ENCODE data around the gene MAPK8IP3. TPM values are rescaled to one million over a fixed set of nuclear protein-coding genes. Genes with fewer than 3 reads are reported as not detected.

The MAPK8IP3 gene
- polyA plus RNA-seq, 3 donors, result 1.1 to 185 (median 2.1) TPM

- Mint-ChIP-seq H3K27me3 (ENCODE audit: low read depth in 3 of 3) (no peaks in the 10 kb centered on the region), H3K4me1 (no peaks in the 10 kb centered on the region), H3K9me3 (no peaks in the 10 kb centered on the region), H3K36me3 (peaks cover 47 to 85% of the 10 kb centered on the region in 2 donors), H3K27ac (peak overlapping the region in 1 of 7 donors; percentile 57), H3K4me3 (no peak overlapping the region)
- Histone ChIP-seq H3K27ac (ENCODE audit: low read depth in 1 of 2, low read length in 2 of 2) (no peak overlapping the region), H3K27me3 (ENCODE audit: control insufficient read depth in 2 of 2, insufficient read depth in 2 of 2, low read length in 2 of 2) (no peaks in the 10 kb centered on the region), H3K9me3 (replicated peaks in 1 of 2; ENCODE audit: control insufficient read depth in 1 of 2, insufficient read depth in 1 of 2, low read length in 2 of 2) (no peaks in the 10 kb centered on the region), H3K4me2 (replicated peaks; ENCODE audit: extremely low read depth, low read length, poor library complexity, severe bottlenecking) (no peak overlapping the region), H2AFZ (ENCODE audit: insufficient read depth, low read depth, low read length, poor library complexity, severe bottlenecking) (no peak overlapping the region), H3K79me2 (ENCODE audit: insufficient read depth, low read length) (peaks cover 15% of the 10 kb centered on the region), H4K20me1 (ENCODE audit: insufficient read depth, low read length) (peaks cover 52% of the 10 kb centered on the region), H3K4me1 (ENCODE audit: control insufficient read depth in 1 of 2, insufficient read depth in 2 of 2, low read length in 2 of 2) (no peaks in the 10 kb centered on the region), H3K36me3 (replicated peaks in 1 of 2; ENCODE audit: control insufficient read depth in 1 of 2, insufficient read depth in 2 of 2, low read length in 2 of 2) (peaks cover 72 to 87% of the 10 kb centered on the region in 2 donors), H3K9ac (ENCODE audit: insufficient read depth, low read length, poor library complexity, severe bottlenecking) (no peak overlapping the region), H3K4me3 (replicated peaks in 1 of 3; ENCODE audit: low read depth in 2 of 3, low read length in 3 of 3) (no peak overlapping the region)
- 98% methylated on average over 33 of the region's 35 CpGs for WGBS (ENCODE audit: insufficient coverage)
- intact Hi-C loops (cut with micrococcal nuclease), result no loop called here
- no peak for DNase-seq
- TF ChIP-seq CTCF (IDR thresholded peaks at IDR 0.05), result no peak
Measured at GRCh38 chr16:1818873-1819525, 113.0 kb downstream of the MAPK8IP3 start.

- Histone ChIP-seq H2AFZ (ENCODE audit: insufficient read depth, low read depth, low read length, poor library complexity, severe bottlenecking) (no peak overlapping the region), H3K27ac (ENCODE audit: low read depth in 1 of 2, low read length in 2 of 2) (no peak overlapping the region), H3K27me3 (ENCODE audit: control insufficient read depth in 2 of 2, insufficient read depth in 2 of 2, low read length in 2 of 2) (no peaks in the 10 kb centered on the region), H3K4me2 (replicated peaks; ENCODE audit: extremely low read depth, low read length, poor library complexity, severe bottlenecking) (no peak overlapping the region), H3K4me3 (replicated peaks in 1 of 3; ENCODE audit: low read depth in 2 of 3, low read length in 3 of 3) (no peak overlapping the region), H3K36me3 (replicated peaks in 1 of 2; ENCODE audit: control insufficient read depth in 1 of 2, insufficient read depth in 2 of 2, low read length in 2 of 2) (peaks cover 71 to 81% of the 10 kb centered on the region in 2 donors), H3K4me1 (ENCODE audit: control insufficient read depth in 1 of 2, insufficient read depth in 2 of 2, low read length in 2 of 2) (no peaks in the 10 kb centered on the region), H3K9me3 (replicated peaks in 1 of 2; ENCODE audit: control insufficient read depth in 1 of 2, insufficient read depth in 1 of 2, low read length in 2 of 2) (no peaks in the 10 kb centered on the region), H3K9ac (ENCODE audit: insufficient read depth, low read length, poor library complexity, severe bottlenecking) (no peak overlapping the region), H4K20me1 (ENCODE audit: insufficient read depth, low read length) (peaks cover 58% of the 10 kb centered on the region), H3K79me2 (ENCODE audit: insufficient read depth, low read length) (peaks cover 21% of the 10 kb centered on the region)
- TF ChIP-seq CTCF (IDR thresholded peaks at IDR 0.05), result no peak
- intact Hi-C loops (cut with micrococcal nuclease), result no loop called here
- Mint-ChIP-seq H3K36me3 (peaks cover 43 to 86% of the 10 kb centered on the region in 2 donors), H3K27ac (peak overlapping the region in 2 of 7 donors; percentile 10 to 57), H3K9me3 (no peaks in the 10 kb centered on the region), H3K4me3 (peak overlapping the region in 1 of 2 donors; percentile 6), H3K27me3 (ENCODE audit: low read depth in 3 of 3) (no peaks in the 10 kb centered on the region), H3K4me1 (peaks cover 3% of the 10 kb centered on the region)
- 97% methylated on average over 8 of the region's 15 CpGs for WGBS (ENCODE audit: insufficient coverage)
- no peak for DNase-seq
Measured at GRCh38 chr16:1819611-1820010, 113.6 kb downstream of the MAPK8IP3 start.

Small RNA genes within 50 kb of the gene (small RNA-seq; reads per million reads assigned to genes)
- not detected for gene MIR3177 (ENCODE audit: insufficient read length, low read depth)

Other genes with a start within 250 kb of the MAPK8IP3 start
- gene CLCN7, start 231.2 kb upstream of the MAPK8IP3 start, polyA plus RNA-seq, result 100 to 1,000 TPM in 1 of 3 donors, 10 to 100 TPM in 2; 37.4 to 249 (median 56.5) TPM
- under 1 TPM in 1 of 3 donors, not detected in 2; 0.19 TPM for gene PTX4, start 217.3 kb upstream of the MAPK8IP3 start, polyA plus RNA-seq
- 10 to 100 TPM in 2 of 3 donors, 1 to 10 TPM in 1; 7.3 to 58.1 (median 11.4) TPM for gene TELO2, start 212.8 kb upstream of the MAPK8IP3 start, polyA plus RNA-seq
- 1 to 10 TPM in 2 of 3 donors, under 1 TPM in 1; 0.09 to 1.5 (median 1.3) TPM for gene TMEM204, start 172.5 kb upstream of the MAPK8IP3 start, polyA plus RNA-seq
- gene IFT140, start 94.1 kb upstream of the MAPK8IP3 start, polyA plus RNA-seq, result 1 to 10 TPM in 2 of 3 donors, under 1 TPM in 1; 0.75 to 3.7 (median 1.2) TPM
- 10 to 100 TPM in 1 of 3 donors, 1 to 10 TPM in 1, under 1 TPM in 1; 0.46 to 12.3 (median 1.0) TPM for gene CRAMP1, start 93.8 kb upstream of the MAPK8IP3 start, polyA plus RNA-seq
- 1 to 10 TPM; 5.4 to 7.5 (median 5.8) TPM for gene JPT2, start 27.9 kb upstream of the MAPK8IP3 start, polyA plus RNA-seq
- 10 to 100 TPM; 57.7 to 80.2 (median 74.7) TPM for gene NME3, start 65.3 kb downstream of the MAPK8IP3 start, polyA plus RNA-seq
- gene EME2, start 66.6 kb downstream of the MAPK8IP3 start, polyA plus RNA-seq, result 10 to 100 TPM in 1 of 3 donors, under 1 TPM in 2; 0.26 to 36.6 (median 0.48) TPM
- gene MRPS34, start 66.9 kb downstream of the MAPK8IP3 start, polyA plus RNA-seq, result 100 to 1,000 TPM in 2 of 3 donors, 10 to 100 TPM in 1; 34.5 to 137 (median 109) TPM
- 100 to 1,000 TPM in 1 of 3 donors, 10 to 100 TPM in 2; 36.8 to 151 (median 40.2) TPM for gene SPSB3, start 76.4 kb downstream of the MAPK8IP3 start, polyA plus RNA-seq
- 10 to 100 TPM; 34.4 to 69.5 (median 57.9) TPM for gene NUBP2, start 76.8 kb downstream of the MAPK8IP3 start, polyA plus RNA-seq
- gene IGFALS, start 87.5 kb downstream of the MAPK8IP3 start, polyA plus RNA-seq, result under 1 TPM in 1 of 3 donors, not detected in 2; 0.07 TPM
- 10 to 100 TPM; 42.6 to 82.1 (median 47.7) TPM for gene HAGH, start 120.6 kb downstream of the MAPK8IP3 start, polyA plus RNA-seq
- gene FAHD1, start 121.0 kb downstream of the MAPK8IP3 start, polyA plus RNA-seq, result 10 to 100 TPM in 2 of 3 donors, 1 to 10 TPM in 1; 7.5 to 24.9 (median 17.3) TPM
- not detected for gene MEIOB, start 166.0 kb downstream of the MAPK8IP3 start, polyA plus RNA-seq
- not detected for gene HS3ST6, start 212.2 kb downstream of the MAPK8IP3 start, polyA plus RNA-seq
- gene MSRB1, start 237.0 kb downstream of the MAPK8IP3 start, polyA plus RNA-seq, result 100 to 1,000 TPM; 116 to 427 (median 416) TPM
- gene RPL3L, start 248.5 kb downstream of the MAPK8IP3 start, polyA plus RNA-seq, result not detected